GM12878 (cell line): ENCODE results near the gene CLEC12A.

Experiments used
- ASH2L ChIP-seq: fragments of 300-600, 200-600 bp; sonication (generic); IDR thresholded peaks from 2 replicates; pipeline ENCODE4 v1.6.1; 2017; ENCODE audit warnings: low read depth, mild to moderate bottlenecking, borderline replicate concordance
- BMI1 ChIP-seq: fragments of 450-650 bp; IDR thresholded peaks from 2 replicates; pipeline ENCODE4 v1.6.1; 2016; ENCODE audit warnings: mild to moderate bottlenecking, moderate library complexity, borderline replicate concordance
- CEBPZ ChIP-seq: fragments of 150-350 bp; IDR thresholded peaks from 2 replicates; pipeline ENCODE4 v1.6.1; 2016; ENCODE audit warnings: low read depth, low read length
- CTCF ChIP-seq, 3 experiments: IDR thresholded peaks in 2 of 3; conservative IDR thresholded peaks in 1 of 3; 2 replicates each; pipeline ENCODE4 v1.5.1; 2011; ENCODE audit warnings: low read depth in 3 of 3, low read length in 3 of 3, mild to moderate bottlenecking in 3 of 3, control low read depth in 2 of 3, moderate library complexity in 2 of 3, inconsistent platforms in 1 of 3, mixed read lengths in 1 of 3; ENCODE audit not compliant: control insufficient read depth in 2 of 3, insufficient read depth in 1 of 3; ENCODE audit errors: extremely low read depth in 1 of 3
- EZH2 ChIP-seq: IDR thresholded peaks from 2 replicates; pipeline ENCODE4 v1.6.1; 2012; ENCODE audit warnings: low read depth, mild to moderate bottlenecking, control low read depth, inconsistent platforms, low read length, borderline replicate concordance; ENCODE audit not compliant: control insufficient read depth
- HDGF ChIP-seq: fragments of 450-650 bp; IDR thresholded peaks from 2 replicates; pipeline ENCODE4 v1.6.1; 2016; ENCODE audit warnings: antibody characterized with exemption
- NBN ChIP-seq: fragments of 450-650 bp; IDR thresholded peaks from 2 replicates; pipeline ENCODE4 v1.6.1; 2016
- POLR2A ChIP-seq: IDR thresholded peaks from 2 replicates; pipeline ENCODE4 v1.6.1; 2011; ENCODE audit warnings: low read depth, mild to moderate bottlenecking, low read length
- YY1 ChIP-seq: IDR thresholded peaks from 2 replicates; pipeline ENCODE4 v1.6.1; 2011; ENCODE audit warnings: low read depth, mild to moderate bottlenecking, low read length

GRCh38 chr12:9957834-9958233 is 13.4 kb upstream of the CLEC12A start:
- no peak for TF ChIP-seq POLR2A
- TF ChIP-seq ASH2L, result no peak
- TF ChIP-seq CTCF (IDR thresholded peaks at IDR 0.05 in 2 of 3, conservative IDR thresholded peaks at IDR 0.05 in 1 of 3; ENCODE audit: control insufficient read depth in 2 of 3, extremely low read depth in 1 of 3, insufficient read depth in 1 of 3, low read depth in 3 of 3, low read length in 3 of 3), result no peak
- TF ChIP-seq NBN, result no peak
- TF ChIP-seq EZH2, result no peak
- no peak for TF ChIP-seq YY1
- TF ChIP-seq BMI1, result no peak
- TF ChIP-seq HDGF, result no peak
- no peak for TF ChIP-seq CEBPZ
